ENCODE data around the gene NSMCE1.

GRCh38 chr16:27248036-27248435, 20.5 kb downstream of the NSMCE1 start:
- TF ChIP-seq CTCF (IDR thresholded peaks at IDR 0.05; ENCODE audit: control extremely low read depth in 1 of 3, insufficient read depth in 1 of 3, low read depth in 1 of 3, low read length in 3 of 3) (no peak), MAFK (IDR thresholded peaks at IDR 0.05; ENCODE audit: low read depth, low read length) (no peak), NRF1 (IDR thresholded peaks at IDR 0.05; ENCODE audit: low read depth, low read length) (no peak), ASH2L (IDR thresholded peaks at IDR 0.05; ENCODE audit: low read length) (no peak), EZH2 (IDR thresholded peaks at IDR 0.05; ENCODE audit: low read depth, low read length, severe bottlenecking) (no peak), CREB1 (IDR thresholded peaks at IDR 0.05) (no peak), CBX5 (IDR thresholded peaks at IDR 0.05; ENCODE audit: low read depth, low read length) (no peak), POLR2A (IDR thresholded peaks at IDR 0.05; ENCODE audit: control extremely low read depth in 1 of 2, low read depth in 2 of 2, low read length in 2 of 2) (no peak), POLR2AphosphoS5 (IDR thresholded peaks at IDR 0.05; ENCODE audit: low read depth, low read length) (no peak)

Data from H1 (cell line).